Renal pelvis (tissue), 4 donors: ENCODE measurements around the gene BYSL. TPM values are rescaled to one million over a fixed set of nuclear protein-coding genes. Genes with fewer than 3 reads are reported as not detected.
"Not testable (repeated sequence)": the region's sequence is repeated elsewhere in the genome, so short reads cannot be mapped to it uniquely, and the experiment has no call there.

Experiments
- DNase-seq: peaks from one replicate; pipeline ENCODE4 v3.0.0-alpha.2; 2013
- polyA plus RNA-seq, 3 donors: library from polyadenylated mRNA; unstranded; fragments of 120-200 nt; gene quantifications; one replicate each; pipeline ENCODE4 v1.2.1, GENCODE V29; 2013; ENCODE audit not compliant: insufficient read length in 3 of 3

The BYSL gene
- polyA plus RNA-seq, 3 donors, result 27.9 to 34.0 (median 29.4) TPM

- no peak for DNase-seq
Observed at GRCh38 chr6:41939848-41940758, 18.8 kb downstream of the BYSL start.

- no peak for DNase-seq
Observed at GRCh38 chr6:41940759-41941279, 19.5 kb downstream of the BYSL start.

GRCh38 chr6:41941280-41942066 is 20.2 kb downstream of the BYSL start, which contains the start of gene CCND3:
Gene CCND3 (minus strand): TSS chr6:41941808. CDS start chr6:41941649, 159 bp downstream.
- peak; percentile 91 for DNase-seq

GRCh38 chr6:41942067-41942851 is 21.0 kb downstream of the BYSL start:
- no peak for DNase-seq

GRCh38 chr6:41942882-41943281 is 21.6 kb downstream of the BYSL start:
- DNase-seq, result not testable (repeated sequence)

GRCh38 chr6:41943456-41943855 is 22.2 kb downstream of the BYSL start:
- DNase-seq, result no peak

- DNase-seq, result no peak
Observed at GRCh38 chr6:41947581-41948220, 26.4 kb downstream of the BYSL start.

GRCh38 chr6:41954668-41955067 is 33.4 kb downstream of the BYSL start:
- no peak for DNase-seq

- no peak for DNase-seq
Observed at GRCh38 chr6:41955412-41955811, 34.1 kb downstream of the BYSL start.

- DNase-seq, result no peak
Observed at GRCh38 chr6:41957117-41957516, 35.8 kb downstream of the BYSL start.

- DNase-seq, result no peak
Observed at GRCh38 chr6:41958022-41958856, 36.9 kb downstream of the BYSL start.

- DNase-seq, result no peak
Observed at GRCh38 chr6:41960028-41960427, 38.7 kb downstream of the BYSL start.

- DNase-seq, result no peak
Observed at GRCh38 chr6:41963371-41963770, 42.1 kb downstream of the BYSL start.

- DNase-seq, result no peak
Observed at GRCh38 chr6:41964201-41964887, 43.0 kb downstream of the BYSL start.

- DNase-seq, result no peak
Observed at GRCh38 chr6:41965429-41966213, 44.3 kb downstream of the BYSL start.

GRCh38 chr6:41966214-41966920 is 45.1 kb downstream of the BYSL start:
- DNase-seq, result no peak

GRCh38 chr6:41966961-41967311 is 45.6 kb downstream of the BYSL start:
- DNase-seq, result no peak
